Tibial artery (tissue), 4 donors: ENCODE data around the gene CLDND1.

Experiments used
- DNase-seq, 2 donors: peaks; one replicate each; pipeline ENCODE4 v3.0.0-alpha.2; 2019
- H3K27ac ChIP-seq, 2 donors: fragments of 200-600 bp; sonication (generic) in 1 of 2; 1 replicate in 1 of 2; 2 replicates in 1 of 2; pipeline ENCODE4 v1.5.1; 2018 to 2019; ENCODE audit warnings: mild to moderate bottlenecking in 1 of 2
- H3K27me3 ChIP-seq, 2 donors: fragments of 200-600 bp; sonication (generic) in 1 of 2; one replicate each; pipeline versions ENCODE4 v1.5.1 to v1.6.0; 2016 to 2019
- H3K36me3 ChIP-seq, 3 donors: fragments of 200-600 bp; sonication (generic) in 2 of 3; one replicate each; pipeline ENCODE4 v1.5.1; 2016 to 2019; ENCODE audit warnings: mild to moderate bottlenecking in 2 of 3
- H3K4me1 ChIP-seq, 4 donors: fragments of 200-600 bp; sonication (generic) in 2 of 4; 1 replicate in 3 of 4; 2 replicates in 1 of 4; pipeline ENCODE4 v1.5.1; 2016 to 2019
- H3K4me3 ChIP-seq, 2 donors: fragments of 200-600 bp; sonication (generic) in 1 of 2; 1 replicate in 1 of 2; 2 replicates in 1 of 2; pipeline ENCODE4 v1.5.1; 2018 to 2019; ENCODE audit warnings: mild to moderate bottlenecking in 2 of 2
- H3K9me3 ChIP-seq, 3 donors: fragments of 200-600 bp; sonication (generic) in 1 of 3; one replicate each; pipeline ENCODE4 v1.5.1; 2016 to 2019
- CTCF ChIP-seq, 2 experiments: fragments of 200-600 bp in 1 of 2; fragments of 450-650 bp in 1 of 2; IDR thresholded peaks; one replicate each; pipeline ENCODE4 v1.5.1; 2017 to 2019; ENCODE audit warnings: antibody characterized with exemption in 2 of 2, mild to moderate bottlenecking in 1 of 2, moderate library complexity in 1 of 2
- intact Hi-C: fragments of 100-400 bp; cut with DNase I; formaldehyde crosslinking; loops from one replicate; pipeline ENCODE4 v1.15.0; 2023; ENCODE audit warnings: low total_unique reads

CLDND1 gene

GRCh38 chr3:98522544-98523281 is at the start of gene CLDND1:
TSS of gene CLDND1 (minus strand) at chr3:98522902. CDS start at chr3:98521424, 1,478 bp downstream.
- Histone ChIP-seq H3K9me3 (no peaks in the 10 kb centered on the region), H3K4me1 (peaks cover 0 to 35% (median 14%) of the 10 kb centered on the region in 4 donors), H3K27me3 (no peaks in the 10 kb centered on the region), H3K36me3 (peaks cover 0 to 18% (median 17%) of the 10 kb centered on the region in 3 donors), H3K4me3 (peak within 1 kb of the TSS; percentile 76 to 95), H3K27ac (peak within 1 kb of the TSS; percentile 90 to 98)
- TF ChIP-seq CTCF (IDR thresholded peaks at IDR 0.05) = no peak
- intact Hi-C loops = loop anchor here (5.0 kb wide), 1 partner anchor 70 kb away; the partner anchor contains the start of gene CPOX
- DNase-seq = peak; percentile 98 to 99

- Histone ChIP-seq H3K9me3 (no peaks in the 10 kb centered on the region), H3K27ac (no peak overlapping the region), H3K4me3 (no peak overlapping the region), H3K4me1 (no peaks in the 10 kb centered on the region), H3K27me3 (no peaks in the 10 kb centered on the region), H3K36me3 (no peaks in the 10 kb centered on the region)
- DNase-seq = no peak
- intact Hi-C loops = no loop called here
- no peak for TF ChIP-seq CTCF (IDR thresholded peaks at IDR 0.05)
These were observed 45.7 kb upstream of the CLDND1 start for GRCh38 chr3:98568402-98568801.

GRCh38 chr3:98567666-98568270 is 45.1 kb upstream of the CLDND1 start:
- intact Hi-C loops = no loop called here
- no peak for DNase-seq
- Histone ChIP-seq H3K4me1 (no peaks in the 10 kb centered on the region), H3K27me3 (no peaks in the 10 kb centered on the region), H3K9me3 (no peaks in the 10 kb centered on the region), H3K36me3 (no peaks in the 10 kb centered on the region), H3K27ac (no peak overlapping the region), H3K4me3 (no peak overlapping the region)
- no peak for TF ChIP-seq CTCF (IDR thresholded peaks at IDR 0.05)

GRCh38 chr3:98565843-98566242 is 43.1 kb upstream of the CLDND1 start:
- H3K4me1 ChIP-seq = no peaks in the 10 kb centered on the region
- no peaks in the 10 kb centered on the region for H3K36me3 ChIP-seq
- intact Hi-C loops = no loop called here
- TF ChIP-seq CTCF (IDR thresholded peaks at IDR 0.05) = no peak
- no peak overlapping the region for H3K4me3 ChIP-seq
- no peak overlapping the region for H3K27ac ChIP-seq
- H3K9me3 ChIP-seq = no peaks in the 10 kb centered on the region
- peaks cover 0 to 2% of the 10 kb centered on the region in 2 donors for H3K27me3 ChIP-seq
- DNase-seq = no peak

- TF ChIP-seq CTCF (IDR thresholded peaks at IDR 0.05) = no peak
- no peak for DNase-seq
- intact Hi-C loops = no loop called here
- Histone ChIP-seq H3K27me3 (peaks cover 0 to 2% of the 10 kb centered on the region in 2 donors), H3K36me3 (no peaks in the 10 kb centered on the region), H3K4me3 (no peak overlapping the region), H3K27ac (no peak overlapping the region), H3K4me1 (no peaks in the 10 kb centered on the region), H3K9me3 (no peaks in the 10 kb centered on the region)
These were observed 42.5 kb upstream of the CLDND1 start for GRCh38 chr3:98565237-98565643.
